Measurements from ENCODE around the gene ITGA6. TPM values are rescaled to one million over a fixed set of nuclear protein-coding genes. Genes with fewer than 3 reads are reported as not detected.

Gene ITGA6
- total RNA-seq, 1 experiment from 2014 or later, result 93.1 TPM

GRCh38 chr2:172427990-172428831 lies 825 bp downstream of the ITGA6 start:
- 0 out of 4 replicates have a peak, but pooled peaks cover 0 to 4% of the 10 kb centered on the region in 2 experiments for H3K36me3 ChIP-seq (ENCODE audit: control insufficient read depth in 1 of 2, insufficient read depth in 2 of 2, low read length in 2 of 2)
- H3K4me1 ChIP-seq (ENCODE audit: control insufficient read depth in 1 of 2, insufficient read depth in 2 of 2, low read length in 2 of 2), result peaks cover 31 to 56% of the 10 kb centered on the region in 2 experiments
- ATAC-seq (peak; percentile 48), DNase-seq (ENCODE audit: low read depth, low spot score) (no peak)
- no peak overlapping the region for H2AFZ ChIP-seq (ENCODE audit: low read depth, low read length, poor library complexity, severe bottlenecking)
- H3K4me3 ChIP-seq (replicated peaks in 1 of 2; ENCODE audit: low read depth in 1 of 2, low read length in 2 of 2), result peak overlapping the region; percentile 60 to 73
- ChIA-PET POLR2A (interaction anchor here (0.9 to 3.8 kb wide), 10 partner anchors 8 to 197 kb away, joined by 3 to 56 read pairs (median 4); no protein-coding TSS in a partner anchor), RAD21 (ENCODE audit: low non-redundant PET in 1 of 2, low total read pairs in 2 of 2, uncharacterized antibody in 2 of 2, unreplicated experiment in 2 of 2) (interaction anchor here (1.7 to 1.9 kb wide), 2 partner anchors 33 to 34 kb away, joined by 5 to 9 read pairs; no protein-coding TSS in a partner anchor), CTCF (interaction anchor here (0.9 to 2.2 kb wide), 5 partner anchors 11 to 202 kb away, joined by 3 to 22 read pairs (median 3); no protein-coding TSS in a partner anchor)
- peak overlapping the region; percentile 90 for H3K9ac ChIP-seq (ENCODE audit: low read length)
- H3K9me2 ChIP-seq (ENCODE audit: insufficient read depth), result no peaks in the 10 kb centered on the region
- intact Hi-C loops (cut with micrococcal nuclease), result loop anchor here (1.0 to 5.0 kb wide), 3 partner anchors 15 to 176 kb away; no protein-coding TSS in a partner anchor
- peak overlapping the region; percentile 84 for H3K27ac ChIP-seq (ENCODE audit: low read depth, low read length)
- H3K27me3 ChIP-seq (ENCODE audit: insufficient read depth, low read length), result no peaks in the 10 kb centered on the region
- peaks cover 6% of the 10 kb centered on the region; the same call in 1 of the 2 replicates for H4K20me1 ChIP-seq (ENCODE audit: insufficient read depth)
- peak overlapping the region; percentile 87 for H3K4me2 ChIP-seq (ENCODE audit: low read length)
- no TSS peak for BruUV-seq (replicated peaks)
- H3K79me2 ChIP-seq (ENCODE audit: insufficient read depth, low read length), result peaks cover 57% of the 10 kb centered on the region
- H3K9me3 ChIP-seq (ENCODE audit: control insufficient read depth in 1 of 2, insufficient read depth in 1 of 2, low read depth in 1 of 2, low read length in 2 of 2), result no peaks in the 10 kb centered on the region
- TF ChIP-seq JUND (IDR thresholded peaks at IDR 0.05), result no peak
- peak; percentile 63 for TF ChIP-seq RAD21 (IDR thresholded peaks at IDR 0.05; ENCODE audit: low read depth)
- peak; percentile 34; the same call in 1 of the 2 replicates for TF ChIP-seq ZFX (IDR thresholded peaks at IDR 0.05)
- TF ChIP-seq CEBPB (IDR thresholded peaks at IDR 0.05; ENCODE audit: low read depth), result no peak
- TF ChIP-seq SP1 (IDR thresholded peaks at IDR 0.05; ENCODE audit: low read depth), result no peak
- peak; percentile 59; the same call in 1 of the 2 replicates for TF ChIP-seq EGR1 (IDR thresholded peaks at IDR 0.05; ENCODE audit: low read depth)
- no peak for TF ChIP-seq POLR2AphosphoS5 (IDR thresholded peaks at IDR 0.05; ENCODE audit: low read depth, low read length)
- no peak for TF ChIP-seq ZNF274 (IDR thresholded peaks at IDR 0.05; ENCODE audit: low read depth, low read length)
- TF ChIP-seq ZBTB33 (IDR thresholded peaks at IDR 0.05; ENCODE audit: extremely low read depth, insufficient replicate concordance, low read length), result no peak
- TF ChIP-seq EZH2phosphoT487 (IDR thresholded peaks at IDR 0.05; ENCODE audit: borderline replicate concordance), result no peak
- 0 out of 2 replicates have a peak, but pooled peaks have one; percentile 39 for TF ChIP-seq SIN3A (IDR thresholded peaks at IDR 0.05; ENCODE audit: low read depth)
- TF ChIP-seq, protein P1, sequence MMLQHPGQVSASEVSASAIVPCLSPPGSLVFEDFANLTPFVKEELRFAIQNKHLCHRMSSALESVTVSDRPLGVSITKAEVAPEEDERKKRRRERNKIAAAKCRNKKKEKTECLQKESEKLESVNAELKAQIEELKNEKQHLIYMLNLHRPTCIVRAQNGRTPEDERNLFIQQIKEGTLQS (IDR thresholded peaks at IDR 0.05), result no peak
- no peak for TF ChIP-seq EZH2 (IDR thresholded peaks at IDR 0.05)
- no peak for TF ChIP-seq TCF7L2 (IDR thresholded peaks at IDR 0.05; ENCODE audit: borderline replicate concordance, extremely low read depth, insufficient read depth, insufficient read length)
- no peak for TF ChIP-seq ELF1 (IDR thresholded peaks at IDR 0.05; ENCODE audit: borderline replicate concordance, low read depth)
- TF ChIP-seq, protein P2, sequence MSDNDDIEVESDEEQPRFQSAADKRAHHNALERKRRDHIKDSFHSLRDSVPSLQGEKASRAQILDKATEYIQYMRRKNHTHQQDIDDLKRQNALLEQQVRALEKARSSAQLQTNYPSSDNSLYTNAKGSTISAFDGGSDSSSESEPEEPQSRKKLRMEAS (IDR thresholded peaks at IDR 0.05), result peak; percentile 69; the same call in 1 of the 2 replicates
- TF ChIP-seq CTCF (IDR thresholded peaks at IDR 0.05 in 2 of 3, conservative IDR thresholded peaks at IDR 0.05 in 1 of 3; ENCODE audit: borderline replicate concordance in 1 of 3, insufficient read depth in 1 of 3, low read depth in 2 of 3, low read length in 2 of 3), result peak in 1 of 3 experiments; percentile 31; a peak in 1 of 6 replicates
- TF ChIP-seq CBX3 (IDR thresholded peaks at IDR 0.05; ENCODE audit: low read depth), result no peak
- no peak for TF ChIP-seq SRF (IDR thresholded peaks at IDR 0.05; ENCODE audit: low read depth)
- no peak for TF ChIP-seq POLR2A (IDR thresholded peaks at IDR 0.05; ENCODE audit: borderline replicate concordance, extremely low read depth, insufficient read depth, insufficient read length)

Measured in HCT116 (cell line).